K562 (cell line): ENCODE results near the gene RSBN1L.

ENCODE experiments used
- CHD2 ChIP-seq: IDR thresholded peaks from 2 replicates; pipeline ENCODE4 v1.6.1; 2011; ENCODE audit warnings: low read depth, low read length
- CSDE1 ChIP-seq, 2 experiments: fragments of 450-650 bp; IDR thresholded peaks; 2 replicates each; pipeline ENCODE4 v1.6.1; 2016; ENCODE audit warnings: mild to moderate bottlenecking in 1 of 2
- GABPA ChIP-seq: fragments of 200-800 bp; sonication (Bioruptor generic); conservative IDR thresholded peaks from 2 replicates; pipeline ENCODE4 v1.6.1; 2016; ENCODE audit warnings: low read depth, missing genetic modification characterization, missing compliant biosample characterization
- HDAC6 ChIP-seq: IDR thresholded peaks from 2 replicates; pipeline ENCODE4 v1.6.1; 2012; ENCODE audit warnings: low read depth, mild to moderate bottlenecking, control low read depth, inconsistent platforms, low read length, moderate library complexity
- HMG20A ChIP-seq: fragments of 450-650 bp; formaldehyde crosslinking; conservative IDR thresholded peaks from 2 replicates; pipeline ENCODE4 v1.4.0; 2020; ENCODE audit warnings: mild to moderate bottlenecking, mixed read lengths
- HOMEZ ChIP-seq: fragments of 250-450 bp; sonication (Bioruptor Pico); IDR thresholded peaks from 2 replicates; pipeline ENCODE4 v1.4.0; 2020; ENCODE audit warnings: mild to moderate bottlenecking, moderate library complexity
- JUN ChIP-seq, 2 experiments: sonication (generic) in 1 of 2; formaldehyde crosslinking in 1 of 2; IDR thresholded peaks; 2 replicates each; pipeline versions ENCODE4 v1.6.1 to v1.8.0; 2012 to 2022; ENCODE audit warnings: borderline replicate concordance in 2 of 2, mild to moderate bottlenecking in 2 of 2, improper control_type of control experiment in 1 of 2, low read depth in 1 of 2, low read length in 1 of 2, missing genetic modification reagents in 1 of 2
- SIX5 ChIP-seq, 2 experiments: IDR thresholded peaks; 2 replicates each; pipeline ENCODE4 v1.6.1; 2011; ENCODE audit warnings: low read length in 2 of 2, borderline replicate concordance in 1 of 2, low read depth in 1 of 2, mild to moderate bottlenecking in 1 of 2, moderate library complexity in 1 of 2; ENCODE audit not compliant: insufficient read depth in 1 of 2
- SMAD1 ChIP-seq: fragments of 150-350 bp; IDR thresholded peaks from 2 replicates; pipeline ENCODE4 v1.6.1; 2014; ENCODE audit warnings: low read length, low read depth; ENCODE audit not compliant: partially characterized antibody
- ZNF143 ChIP-seq: sonication (generic); formaldehyde crosslinking; IDR thresholded peaks from 2 replicates; pipeline ENCODE4 v1.9.0; 2022; ENCODE audit warnings: mild to moderate bottlenecking, missing genetic modification reagents
- ZNF561 ChIP-seq: fragments of 450-650 bp; formaldehyde crosslinking; conservative IDR thresholded peaks from 2 replicates; pipeline ENCODE4 v1.4.0; 2020; ENCODE audit warnings: mild to moderate bottlenecking, moderate library complexity

GRCh38 chr7:77661816-77662215, 34.4 kb upstream of the RSBN1L start:
- TF ChIP-seq JUN (IDR thresholded peaks at IDR 0.05; ENCODE audit: borderline replicate concordance, low read depth, low read length), result no peak
- TF ChIP-seq JUN (CRISPR knock-in tag; IDR thresholded peaks at IDR 0.05; ENCODE audit: borderline replicate concordance), result no peak
- no peak for TF ChIP-seq ZNF561 (CRISPR knock-in tag)
- no peak for TF ChIP-seq GABPA (tag)
- TF ChIP-seq HOMEZ, result no peak
- no peak for TF ChIP-seq ZNF143 (CRISPR knock-in tag)
- TF ChIP-seq HDAC6, result no peak
- no peak for TF ChIP-seq SIX5 (IDR thresholded peaks at IDR 0.05; ENCODE audit: borderline replicate concordance in 1 of 2, insufficient read depth in 1 of 2, low read depth in 1 of 2, low read length in 2 of 2)
- TF ChIP-seq HMG20A, result no peak
- no peak for TF ChIP-seq CHD2
- TF ChIP-seq SMAD1, result no peak
- TF ChIP-seq CSDE1 (IDR thresholded peaks at IDR 0.05), result no peak
